Measurements from ENCODE around the gene SORBS1. TPM values are rescaled to one million over a fixed set of nuclear protein-coding genes. Genes with fewer than 3 reads are reported as not detected.

The SORBS1 gene
- polyA plus RNA-seq, 1 experiment = 0.40 TPM

GRCh38 chr10:95315509-95315908 lies 245.7 kb downstream of the SORBS1 start:
- H3K27me3 ChIP-seq (ENCODE audit: control insufficient read depth, insufficient read depth, low read length) = peaks cover 3% of the 10 kb centered on the region
- POLR2A ChIA-PET = no interaction called here
- no peak for TF ChIP-seq CTCF (IDR thresholded peaks at IDR 0.05; ENCODE audit: low read depth, low read length)
- no peak for DNase-seq (ENCODE audit: low read depth, low spot score)
- no peak overlapping the region for H3K27ac ChIP-seq (ENCODE audit: low read depth, low read length)
- no peak overlapping the region for H3K4me3 ChIP-seq (ENCODE audit: low read depth, low read length)
- H3K9me3 ChIP-seq (ENCODE audit: control insufficient read depth, insufficient read depth, low read length) = no peaks in the 10 kb centered on the region
- CTCF ChIA-PET = no interaction called here

- peaks cover 3% of the 10 kb centered on the region for H3K27me3 ChIP-seq (ENCODE audit: control insufficient read depth, insufficient read depth, low read length)
- no peak overlapping the region for H3K27ac ChIP-seq (ENCODE audit: low read depth, low read length)
- no peak for TF ChIP-seq CTCF (IDR thresholded peaks at IDR 0.05; ENCODE audit: low read depth, low read length)
- ChIA-PET POLR2A (no interaction called here), CTCF (no interaction called here)
- H3K9me3 ChIP-seq (ENCODE audit: control insufficient read depth, insufficient read depth, low read length) = no peaks in the 10 kb centered on the region
- no peak overlapping the region for H3K4me3 ChIP-seq (ENCODE audit: low read depth, low read length)
- no peak for DNase-seq (ENCODE audit: low read depth, low spot score)
Measured at GRCh38 chr10:95314192-95314918, 246.8 kb downstream of the SORBS1 start.

GRCh38 chr10:95312986-95313495 lies 248.1 kb downstream of the SORBS1 start:
- H3K4me3 ChIP-seq (ENCODE audit: low read depth, low read length) = no peak overlapping the region
- H3K27ac ChIP-seq (ENCODE audit: low read depth, low read length) = no peak overlapping the region
- DNase-seq (ENCODE audit: low read depth, low spot score) = no peak
- ChIA-PET CTCF (interaction anchor here (0.7 to 1.0 kb wide), 2 partner anchors 8 to 66 kb away, joined by 3 read pairs; no protein-coding TSS in a partner anchor), POLR2A (no interaction called here)
- no peak for TF ChIP-seq CTCF (IDR thresholded peaks at IDR 0.05; ENCODE audit: low read depth, low read length)
- no peaks in the 10 kb centered on the region for H3K9me3 ChIP-seq (ENCODE audit: control insufficient read depth, insufficient read depth, low read length)
- H3K27me3 ChIP-seq (ENCODE audit: control insufficient read depth, insufficient read depth, low read length) = peaks cover 3% of the 10 kb centered on the region

- TF ChIP-seq CTCF (IDR thresholded peaks at IDR 0.05; ENCODE audit: low read depth, low read length) = no peak
- ChIA-PET CTCF (no interaction called here), POLR2A (no interaction called here)
- no peak overlapping the region for H3K27ac ChIP-seq (ENCODE audit: low read depth, low read length)
- H3K27me3 ChIP-seq (ENCODE audit: control insufficient read depth, insufficient read depth, low read length) = peaks cover 3% of the 10 kb centered on the region
- DNase-seq (ENCODE audit: low read depth, low spot score) = no peak
- no peak overlapping the region for H3K4me3 ChIP-seq (ENCODE audit: low read depth, low read length)
- H3K9me3 ChIP-seq (ENCODE audit: control insufficient read depth, insufficient read depth, low read length) = no peaks in the 10 kb centered on the region
Measured at GRCh38 chr10:95312257-95312656, 248.9 kb downstream of the SORBS1 start.

GRCh38 chr10:95309958-95310357 lies 251.2 kb downstream of the SORBS1 start:
- no peak for DNase-seq (ENCODE audit: low read depth, low spot score)
- no peaks in the 10 kb centered on the region for H3K9me3 ChIP-seq (ENCODE audit: control insufficient read depth, insufficient read depth, low read length)
- ChIA-PET POLR2A (no interaction called here), CTCF (interaction anchor here (1.1 to 1.2 kb wide), 2 partner anchors 16 to 21 kb away, joined by 3 to 4 read pairs; no protein-coding TSS in a partner anchor)
- H3K4me3 ChIP-seq (ENCODE audit: low read depth, low read length) = no peak overlapping the region
- no peak overlapping the region for H3K27ac ChIP-seq (ENCODE audit: low read depth, low read length)
- no peak for TF ChIP-seq CTCF (IDR thresholded peaks at IDR 0.05; ENCODE audit: low read depth, low read length)
- H3K27me3 ChIP-seq (ENCODE audit: control insufficient read depth, insufficient read depth, low read length) = peaks cover 3% of the 10 kb centered on the region
